ENCODE results near the gene REV3L. TPM values are rescaled to one million over a fixed set of nuclear protein-coding genes. Genes with fewer than 3 reads are reported as not detected.
"Not testable (repeated sequence)": the region's sequence is repeated elsewhere in the genome, so short reads cannot be mapped to it uniquely, and the experiment has no call there.

REV3L gene
- total RNA-seq, 1 donor from 2014 or later: 19.0 TPM

DNA sequence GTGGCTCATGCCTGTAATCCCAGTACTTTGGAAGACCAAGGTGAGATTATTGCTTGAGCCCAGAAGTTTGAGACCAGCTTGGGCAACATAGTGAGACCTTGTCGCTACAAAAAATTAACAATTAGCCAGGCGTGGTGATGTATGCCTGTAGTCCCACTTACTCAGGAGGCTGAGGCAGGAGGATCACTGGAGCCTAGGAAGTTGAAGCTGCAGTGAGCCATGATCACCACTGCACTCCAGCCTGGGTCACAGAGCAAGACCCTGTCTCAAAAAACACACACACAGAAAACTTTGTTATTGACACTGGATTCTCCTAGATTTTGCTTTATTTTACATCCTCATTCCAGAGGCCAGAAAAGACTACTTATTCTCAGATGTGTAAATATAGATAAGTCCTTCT lies 9.5 kb upstream of the REV3L start:
- DNase-seq (ENCODE audit: low spot score): no peak

DNA sequence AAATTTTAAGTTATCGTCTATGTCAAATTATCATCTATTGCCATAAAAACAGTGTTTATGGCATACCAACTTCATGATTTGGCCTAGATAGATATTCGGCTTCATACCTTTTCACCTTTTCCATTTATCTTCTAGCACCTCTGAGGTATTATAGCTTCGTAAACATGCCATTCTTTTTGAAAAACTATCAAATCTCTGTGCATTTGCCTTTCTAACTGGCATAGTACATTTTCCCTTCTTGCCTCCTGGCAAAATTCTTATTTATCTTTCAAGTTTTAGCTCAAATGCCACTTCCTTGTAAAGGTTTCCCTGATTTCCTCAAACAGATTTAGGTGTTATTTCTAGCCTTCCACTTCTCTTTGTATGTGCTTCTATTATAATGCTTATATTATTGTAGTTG lies 7.0 kb upstream of the REV3L start:
- no peak for DNase-seq (ENCODE audit: low spot score)

DNA sequence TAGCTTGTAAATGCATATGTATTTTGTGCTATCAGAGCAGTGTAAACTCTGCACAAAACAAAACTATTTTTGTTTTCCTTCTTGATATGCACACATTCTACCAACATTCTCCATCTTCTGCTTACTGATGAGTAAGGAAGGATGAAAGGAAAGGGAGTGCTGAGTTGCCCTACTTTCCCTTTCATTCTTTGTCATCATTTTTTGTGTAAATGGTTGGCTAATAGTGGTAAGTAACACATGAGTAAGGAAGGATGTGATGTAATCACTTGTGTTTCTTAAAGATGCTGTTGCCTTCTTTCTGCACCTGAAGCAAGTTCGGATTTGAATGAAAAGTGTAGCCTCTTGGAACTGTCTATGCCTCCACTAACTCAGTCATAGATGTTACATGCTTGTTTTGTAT lies 4.6 kb upstream of the REV3L start:
- no peak for DNase-seq (ENCODE audit: low spot score)

DNA sequence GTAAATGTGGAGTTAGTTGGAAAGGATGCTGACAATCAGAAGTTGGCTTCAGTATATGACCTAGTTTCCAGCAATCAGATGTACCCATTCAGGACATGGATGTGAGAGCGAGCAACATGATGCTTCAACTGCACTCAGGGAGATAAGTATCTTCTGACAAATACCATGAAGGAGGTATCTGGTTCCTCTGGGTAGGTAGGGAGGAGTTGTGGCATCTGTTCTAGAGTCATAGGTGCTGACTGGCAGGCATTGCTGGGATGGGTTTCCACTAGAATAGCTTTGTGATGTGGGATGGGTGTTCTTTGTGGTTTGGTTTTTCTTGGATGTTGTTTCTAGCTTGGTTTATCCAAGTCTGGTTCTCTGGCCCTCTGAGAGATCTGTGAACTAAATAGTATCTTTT lies 3.9 kb upstream of the REV3L start:
- DNase-seq (ENCODE audit: low spot score): no peak

DNA sequence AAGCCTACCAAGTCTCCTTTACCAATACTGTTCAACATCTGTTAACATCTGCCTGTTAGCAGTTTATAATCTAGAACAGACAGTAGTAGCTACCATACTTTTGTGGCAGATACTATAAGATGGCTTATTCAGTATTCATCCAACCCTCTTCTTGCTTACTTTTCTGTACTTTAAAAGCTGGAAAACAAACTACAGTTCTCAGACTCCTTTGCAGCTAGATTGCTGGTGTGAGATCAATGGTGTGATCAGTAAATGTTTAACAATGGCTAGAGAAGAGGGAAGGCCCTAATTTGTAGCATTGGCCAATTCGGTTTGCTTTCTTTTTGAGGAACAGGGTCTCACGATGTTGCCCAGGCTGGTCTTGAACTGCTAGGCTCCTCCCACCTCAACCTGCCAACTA lies 3.5 kb upstream of the REV3L start:
- DNase-seq (ENCODE audit: low spot score): no peak

DNA sequence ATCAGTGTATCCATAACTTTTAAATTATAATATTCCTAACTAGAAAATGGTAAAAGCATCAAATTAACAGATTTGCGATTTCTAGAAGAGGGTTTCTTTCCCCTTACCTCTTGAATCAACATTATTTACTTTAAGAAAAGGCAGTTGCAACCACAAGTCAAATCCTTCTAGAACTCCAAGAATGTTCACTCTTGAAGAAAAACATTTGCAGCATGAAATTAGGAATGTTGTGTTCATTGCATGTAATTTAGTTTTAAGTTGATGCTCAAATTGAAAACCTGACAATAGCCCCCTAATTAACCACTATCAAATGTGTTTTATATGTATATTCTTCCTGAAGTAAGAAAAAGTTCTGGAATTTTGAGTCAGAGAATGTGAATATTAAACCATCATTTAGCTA lies 2.3 kb upstream of the REV3L start:
- DNase-seq (ENCODE audit: low spot score): no peak

DNA sequence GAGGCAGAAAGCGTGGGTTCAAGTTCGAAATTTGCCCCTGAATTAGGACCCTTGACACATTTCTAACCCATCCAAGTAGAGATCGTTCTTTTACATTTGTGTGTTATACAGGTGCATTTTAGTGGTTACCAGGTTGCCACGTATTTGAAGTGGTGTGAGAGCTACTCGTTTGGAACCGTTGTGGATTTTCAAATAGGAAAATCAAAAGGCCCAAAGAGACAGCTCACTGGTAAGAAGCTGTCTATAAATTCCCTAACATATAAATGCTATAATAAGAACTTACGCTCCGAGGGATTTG lies 1.6 kb upstream of the REV3L start:
- DNase-seq (ENCODE audit: low spot score): no peak

DNA sequence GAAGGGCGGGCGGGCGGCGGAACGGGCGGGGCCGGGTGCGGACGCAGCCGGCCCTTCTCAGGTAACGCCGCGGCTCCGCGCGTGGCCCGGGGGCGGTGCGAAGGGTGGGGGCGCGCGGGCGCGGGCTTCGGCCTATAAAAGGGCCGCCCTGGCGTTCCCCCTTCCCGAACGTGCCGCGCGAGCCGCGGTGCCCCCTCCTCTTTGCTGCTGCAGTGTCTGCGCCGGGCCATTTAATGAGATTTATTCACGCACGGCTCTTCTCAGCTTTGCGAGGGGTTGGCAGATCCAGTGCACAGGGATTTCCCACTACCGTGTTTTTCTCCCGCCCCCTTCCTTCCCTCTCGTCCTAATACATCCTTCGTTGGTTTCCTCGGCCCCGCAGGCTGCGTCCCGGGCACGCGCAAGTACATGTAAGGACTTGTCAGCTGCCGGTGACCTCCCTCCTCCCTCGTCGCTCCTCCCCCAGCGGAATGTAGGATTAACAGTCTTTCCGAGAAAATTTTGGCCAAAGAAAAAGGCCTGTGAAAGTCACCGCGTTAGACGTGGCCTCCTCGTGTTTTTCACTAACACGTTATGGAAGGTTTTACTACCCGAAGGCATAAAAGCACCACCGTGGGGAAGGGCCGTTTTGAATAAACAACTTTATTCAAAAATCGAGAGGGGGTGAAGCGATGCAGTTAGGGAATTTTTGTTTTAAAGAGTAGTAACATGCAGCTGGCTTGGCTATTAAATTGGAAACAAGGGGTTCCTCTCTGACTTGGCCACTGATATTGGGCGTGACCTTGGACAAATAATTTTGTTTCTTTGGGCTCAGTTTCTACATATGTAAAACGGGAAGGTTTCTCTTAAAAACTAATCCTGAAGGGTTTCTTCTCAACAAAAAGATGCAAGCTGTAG lies 966 bp upstream of the REV3L start:
- DNase-seq (ENCODE audit: low spot score): peak; percentile 91

DNA sequence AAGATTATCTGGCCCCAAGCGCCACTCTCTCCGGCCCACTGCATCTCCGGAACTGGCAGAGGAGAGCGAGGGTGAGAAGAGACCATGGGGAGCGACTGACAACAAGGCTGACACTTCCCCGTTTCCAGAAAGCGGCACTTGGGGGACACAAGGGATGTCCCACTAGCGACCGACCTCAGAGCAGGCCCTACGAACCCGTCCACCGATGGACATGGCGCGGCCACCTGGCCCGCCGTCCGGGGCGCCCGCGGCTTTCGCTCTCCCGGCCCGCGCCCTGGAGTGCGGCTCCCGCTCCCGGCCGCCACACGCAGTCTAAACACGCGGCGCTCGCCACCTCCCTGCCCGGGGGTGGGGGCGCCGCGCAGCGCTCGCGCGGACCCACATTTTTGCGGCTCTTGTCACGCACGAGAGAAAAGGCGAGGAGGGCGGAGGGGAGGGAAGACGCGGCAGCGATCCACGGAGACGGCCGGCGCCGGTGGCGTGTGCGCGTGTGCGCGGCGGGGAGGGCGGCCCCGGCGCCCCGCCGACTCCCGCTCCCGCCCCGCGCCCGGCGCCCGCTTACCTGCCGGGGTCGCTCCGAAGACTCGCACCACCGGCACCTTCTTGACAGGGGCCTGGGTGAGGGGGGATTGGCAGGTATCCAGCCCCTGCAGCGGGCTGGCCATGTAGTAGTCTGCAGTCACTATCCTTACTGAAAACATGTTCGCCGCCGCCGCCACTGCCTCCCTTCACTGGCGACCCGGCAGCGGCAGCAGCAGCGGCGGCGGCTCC lies 645 bp downstream of the REV3L start:
- DNase-seq (ENCODE audit: low spot score): peak; percentile 29

DNA sequence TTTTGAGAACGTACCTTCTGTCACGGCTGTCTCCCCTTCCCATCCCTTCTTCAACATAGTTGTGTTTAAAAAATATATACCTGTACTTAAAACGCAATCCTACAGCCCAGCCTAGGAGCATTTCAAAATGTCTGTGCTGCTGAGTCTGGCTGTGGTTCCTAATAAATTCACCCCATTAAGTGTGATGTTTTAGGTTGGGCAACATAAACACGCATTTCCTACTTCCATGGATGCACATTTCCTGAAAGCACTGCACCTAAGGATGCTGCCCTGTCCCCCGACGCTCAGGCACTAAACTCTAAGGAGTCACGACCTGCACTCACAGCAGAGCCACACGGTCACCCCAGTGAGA lies 1.2 kb downstream of the REV3L start:
- DNase-seq (ENCODE audit: low spot score): no peak

DNA sequence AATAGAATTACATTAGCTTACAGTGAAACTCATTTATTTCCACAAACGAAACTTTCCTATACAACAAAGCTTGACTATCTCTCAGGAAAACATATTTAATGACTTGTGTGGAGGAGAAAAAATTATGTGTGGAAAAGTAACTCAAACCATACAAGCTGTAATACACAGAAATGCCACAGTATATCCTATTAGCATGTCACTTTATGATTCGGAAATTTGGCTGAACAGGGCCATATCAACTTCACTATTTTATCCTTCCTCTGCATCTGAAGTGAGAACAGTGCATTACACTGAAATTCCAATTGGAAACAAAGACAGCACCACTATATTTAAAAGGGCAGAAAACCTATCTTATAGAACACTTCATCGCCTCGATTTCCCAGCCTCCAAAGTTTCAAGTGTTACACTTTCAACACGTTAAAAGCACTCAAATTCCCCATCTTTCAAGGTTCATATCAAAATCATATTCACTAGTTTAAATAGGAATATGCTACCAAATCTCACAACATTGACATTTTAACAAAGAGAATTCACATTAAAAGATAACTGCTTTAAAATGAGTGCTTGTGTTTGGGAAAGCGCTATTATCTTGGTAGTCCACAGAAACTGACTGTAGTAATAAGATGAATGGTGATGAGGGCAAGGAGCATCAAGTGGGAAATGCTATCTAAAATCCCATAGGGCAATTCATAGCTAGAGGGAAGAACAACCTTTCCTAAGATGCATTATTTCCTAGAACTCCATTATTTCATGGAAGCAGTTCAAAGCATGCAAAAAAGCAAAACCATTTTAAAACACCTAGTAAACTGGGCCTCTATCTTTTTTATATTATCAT lies 1.8 kb downstream of the REV3L start:
- no peak for DNase-seq (ENCODE audit: low spot score)

DNA sequence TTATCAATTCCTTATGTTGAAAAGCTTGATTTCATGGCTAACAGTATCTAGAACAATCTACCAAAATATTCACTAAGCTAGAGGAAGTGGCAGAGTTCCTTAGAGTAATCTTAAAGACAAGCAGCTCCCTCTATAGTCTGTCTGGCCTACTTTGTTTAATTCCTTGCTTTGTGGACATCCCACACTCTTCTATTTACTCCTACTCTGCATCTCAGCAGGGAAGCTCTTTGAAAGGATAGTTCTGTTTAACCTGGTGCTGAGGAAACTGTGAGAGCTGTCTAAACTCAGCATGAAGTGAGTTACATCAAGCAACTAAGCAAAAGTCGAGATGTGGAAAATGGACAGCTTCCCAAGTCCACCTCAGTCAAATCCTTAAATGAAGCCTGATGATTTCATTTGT lies 4.3 kb downstream of the REV3L start:
- no peak for DNase-seq (ENCODE audit: low spot score)

DNA sequence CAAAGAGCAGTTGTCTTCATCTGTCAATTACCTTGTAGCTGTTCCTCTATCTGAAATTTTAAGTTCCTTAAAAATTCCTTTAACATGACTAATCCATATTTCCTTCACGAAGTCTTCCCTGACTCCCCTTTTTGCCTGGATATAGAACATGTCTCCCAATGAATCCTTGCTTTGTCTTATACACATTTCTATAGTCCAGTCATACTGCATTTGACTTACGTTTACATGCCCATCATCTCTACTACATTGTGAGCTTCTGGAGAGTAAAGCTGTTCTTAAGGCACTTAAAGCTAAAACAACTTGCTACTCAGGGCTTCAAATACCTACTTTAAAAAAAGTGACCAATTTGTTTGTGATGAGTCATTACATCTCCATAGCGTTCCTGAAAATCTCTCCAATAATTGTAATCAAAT lies 4.9 kb downstream of the REV3L start:
- no peak for DNase-seq (ENCODE audit: low spot score)

DNA sequence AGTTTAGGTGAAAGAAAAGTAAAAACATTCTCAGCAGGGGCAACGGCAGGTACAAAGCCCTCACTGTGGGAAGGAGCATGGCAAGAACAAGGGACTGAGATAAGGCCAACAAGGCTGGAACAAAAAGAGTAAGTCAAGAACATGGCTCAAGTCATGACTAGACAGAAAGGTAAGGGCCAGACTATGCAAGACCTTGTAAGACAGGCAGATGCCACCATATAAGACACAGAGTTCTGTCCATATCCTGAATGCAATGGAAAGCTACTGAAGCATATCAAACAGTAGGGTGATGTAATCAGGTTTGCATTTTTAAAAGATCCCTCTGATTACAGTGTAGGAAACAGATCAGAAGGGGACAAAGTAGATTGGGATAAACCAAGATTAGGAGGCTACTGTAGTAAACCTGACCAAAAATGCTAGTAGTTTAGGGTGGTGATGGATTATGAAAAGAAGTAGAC lies 5.5 kb downstream of the REV3L start:
- no peak for DNase-seq (ENCODE audit: low spot score)

DNA sequence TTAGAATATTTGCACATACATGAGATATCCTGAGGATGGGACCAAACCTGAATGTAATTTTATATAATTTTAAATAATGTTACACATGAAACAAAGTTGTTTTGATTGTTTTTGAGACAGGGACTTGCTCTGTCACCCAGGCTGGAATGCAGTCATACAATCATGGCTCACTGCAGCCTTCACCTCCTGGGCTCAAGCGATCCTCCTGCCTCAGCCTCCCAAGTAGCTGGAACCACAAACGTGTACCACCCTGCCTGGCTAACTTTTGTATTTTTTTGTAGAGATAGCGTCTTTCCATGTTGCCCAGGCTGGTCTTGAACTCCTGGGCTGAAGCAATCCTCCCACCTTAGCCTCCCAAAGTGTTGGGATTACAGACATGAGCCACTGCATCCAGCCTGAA lies 7.0 kb downstream of the REV3L start:
- not testable (repeated sequence) for DNase-seq (ENCODE audit: low spot score)

DNA sequence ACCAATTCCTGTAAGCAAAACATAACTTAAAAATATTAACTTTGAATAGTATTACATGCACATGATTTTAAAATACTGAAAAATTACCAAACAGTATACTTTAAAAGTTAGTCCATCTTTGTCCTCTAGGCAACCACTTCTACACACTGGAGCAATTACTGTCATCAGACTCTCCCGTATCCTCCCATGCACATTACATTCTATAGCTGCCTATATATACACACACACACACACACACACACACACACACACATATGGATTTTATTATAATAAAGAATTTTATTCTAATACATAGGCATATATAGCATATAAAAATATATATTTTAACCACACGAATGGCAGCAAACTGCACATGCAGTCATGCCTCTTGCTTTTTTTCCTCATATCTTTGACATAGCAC lies 8.2 kb downstream of the REV3L start:
- DNase-seq (ENCODE audit: low spot score): no peak

DNA sequence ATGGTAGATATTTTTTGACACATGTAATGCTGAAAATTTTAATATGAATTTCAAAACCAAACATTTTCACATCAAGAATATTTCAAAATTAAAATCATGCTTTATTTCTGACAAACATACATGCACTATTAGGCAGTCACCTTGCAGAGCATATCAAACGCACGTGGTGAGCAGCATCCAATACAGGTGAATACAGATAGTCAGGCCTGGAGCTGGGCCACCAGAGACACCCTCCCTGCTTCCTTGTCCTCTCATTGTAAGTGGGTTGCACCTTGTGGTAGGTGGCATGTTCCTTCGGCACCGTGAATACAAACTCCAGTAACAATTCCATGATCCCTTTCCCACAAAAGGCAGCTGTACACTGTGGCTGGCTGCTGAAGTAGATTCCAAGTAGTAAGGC lies 8.9 kb downstream of the REV3L start:
- no peak for DNase-seq (ENCODE audit: low spot score)

DNA sequence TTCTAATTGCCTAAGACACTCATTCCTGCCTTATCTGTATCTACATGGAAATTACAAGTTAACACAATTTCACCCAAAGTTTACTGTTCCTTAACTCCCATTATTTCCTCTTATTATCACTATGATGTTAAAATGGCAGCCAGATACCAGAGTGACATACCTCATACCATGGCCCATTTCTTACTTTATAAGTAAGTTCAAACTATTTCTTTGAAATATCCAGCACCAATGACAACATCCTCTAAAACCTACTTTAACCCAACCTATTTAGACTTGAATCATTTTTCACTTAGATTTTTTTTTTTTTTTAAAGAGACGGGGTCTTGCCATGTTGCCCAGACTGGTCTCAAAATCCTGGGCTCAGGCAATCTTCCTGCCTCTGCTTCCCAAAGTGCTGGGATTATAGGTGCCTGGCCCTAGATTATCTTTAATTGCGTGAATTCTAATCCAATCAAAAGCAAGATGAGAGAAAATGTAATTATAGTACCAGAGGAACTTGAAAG lies 10.0 kb downstream of the REV3L start:
- no peak for DNase-seq (ENCODE audit: low spot score)

DNA sequence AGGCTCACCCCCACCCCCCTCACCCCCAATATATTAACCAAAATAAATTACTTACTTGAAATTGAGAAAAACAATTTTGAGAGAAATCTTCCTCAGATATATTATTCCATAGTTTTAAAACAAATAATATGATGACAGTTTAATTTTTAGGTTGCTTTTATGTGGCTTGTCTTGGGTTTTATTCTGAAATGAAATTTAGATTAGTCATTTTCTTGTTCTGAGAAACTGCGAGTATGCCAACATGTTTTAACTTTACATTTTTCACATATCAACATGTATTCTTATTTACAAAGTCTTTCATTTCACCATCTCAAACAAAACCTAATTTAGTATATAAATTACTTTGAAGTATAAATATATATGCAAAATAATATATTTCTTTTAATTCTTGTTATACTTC lies 11.1 kb downstream of the REV3L start:
- no peak for DNase-seq (ENCODE audit: low spot score)

DNA sequence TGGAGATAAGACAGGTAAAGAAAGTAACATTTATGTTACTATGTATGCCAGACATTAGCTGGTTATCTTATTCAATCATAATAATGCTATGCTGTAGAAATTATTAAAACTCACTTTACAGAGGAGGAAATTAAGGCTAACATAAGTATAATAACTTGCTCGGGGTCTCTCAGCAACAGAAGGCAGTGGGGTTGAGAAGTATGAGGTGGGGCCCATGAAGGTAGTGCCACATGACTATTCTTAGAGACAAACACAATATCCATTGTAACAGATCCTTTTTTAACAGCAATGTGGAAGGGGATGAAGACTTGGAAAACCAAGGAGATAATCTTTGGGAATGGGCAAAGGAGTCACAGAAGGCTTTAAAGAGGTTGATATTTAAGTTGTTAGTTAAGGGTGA lies 11.5 kb downstream of the REV3L start:
- no peak for DNase-seq (ENCODE audit: low spot score)

DNA sequence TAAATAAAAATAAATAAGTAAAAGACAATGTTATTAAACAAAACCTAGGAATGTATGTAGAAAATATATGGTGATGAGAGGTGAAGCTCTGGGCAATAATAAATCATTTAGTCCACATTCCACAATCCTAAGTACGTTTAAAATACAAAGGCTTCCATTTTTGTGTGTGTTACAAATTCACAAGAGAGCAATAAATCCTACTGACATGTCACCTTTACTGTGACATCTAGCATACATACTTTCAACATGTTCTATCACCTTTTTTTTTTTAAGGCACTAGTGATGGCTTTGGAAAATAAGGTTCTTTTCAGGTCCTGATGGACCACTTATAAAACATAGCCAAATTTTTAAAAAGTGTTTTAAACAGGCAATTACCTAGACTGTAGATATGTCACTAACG lies 12.0 kb downstream of the REV3L start:
- no peak for DNase-seq (ENCODE audit: low spot score)

DNA sequence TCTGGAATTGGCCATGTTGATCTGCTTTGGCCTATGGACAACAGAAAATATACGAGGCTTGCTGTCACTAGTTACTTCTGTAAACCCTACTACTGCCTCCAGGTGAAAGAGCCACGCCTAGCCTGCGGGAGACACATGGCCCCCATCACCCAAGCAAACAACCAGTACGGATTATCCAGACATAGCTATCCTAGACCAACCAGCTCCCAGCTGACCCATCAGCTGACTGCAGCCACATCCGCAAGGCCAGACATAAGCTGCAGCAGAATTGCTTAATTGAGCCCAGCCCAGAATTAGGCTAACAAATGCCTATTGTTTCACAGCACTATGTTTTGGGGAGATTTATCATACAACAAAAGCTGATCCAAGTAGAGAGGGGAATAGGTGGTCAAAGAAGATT lies 13.5 kb downstream of the REV3L start:
- DNase-seq (ENCODE audit: low spot score): no peak
